ENCODE measurements around the gene JADE2.
"Not testable (repeated sequence)": the region's sequence is repeated elsewhere in the genome, so short reads cannot be mapped to it uniquely, and the experiment has no call there.

Gene JADE2

GRCh38 chr5:134553821-134554267 lies 28.4 kb downstream of the JADE2 start:
- DNase-seq, result no peak

DNA sequence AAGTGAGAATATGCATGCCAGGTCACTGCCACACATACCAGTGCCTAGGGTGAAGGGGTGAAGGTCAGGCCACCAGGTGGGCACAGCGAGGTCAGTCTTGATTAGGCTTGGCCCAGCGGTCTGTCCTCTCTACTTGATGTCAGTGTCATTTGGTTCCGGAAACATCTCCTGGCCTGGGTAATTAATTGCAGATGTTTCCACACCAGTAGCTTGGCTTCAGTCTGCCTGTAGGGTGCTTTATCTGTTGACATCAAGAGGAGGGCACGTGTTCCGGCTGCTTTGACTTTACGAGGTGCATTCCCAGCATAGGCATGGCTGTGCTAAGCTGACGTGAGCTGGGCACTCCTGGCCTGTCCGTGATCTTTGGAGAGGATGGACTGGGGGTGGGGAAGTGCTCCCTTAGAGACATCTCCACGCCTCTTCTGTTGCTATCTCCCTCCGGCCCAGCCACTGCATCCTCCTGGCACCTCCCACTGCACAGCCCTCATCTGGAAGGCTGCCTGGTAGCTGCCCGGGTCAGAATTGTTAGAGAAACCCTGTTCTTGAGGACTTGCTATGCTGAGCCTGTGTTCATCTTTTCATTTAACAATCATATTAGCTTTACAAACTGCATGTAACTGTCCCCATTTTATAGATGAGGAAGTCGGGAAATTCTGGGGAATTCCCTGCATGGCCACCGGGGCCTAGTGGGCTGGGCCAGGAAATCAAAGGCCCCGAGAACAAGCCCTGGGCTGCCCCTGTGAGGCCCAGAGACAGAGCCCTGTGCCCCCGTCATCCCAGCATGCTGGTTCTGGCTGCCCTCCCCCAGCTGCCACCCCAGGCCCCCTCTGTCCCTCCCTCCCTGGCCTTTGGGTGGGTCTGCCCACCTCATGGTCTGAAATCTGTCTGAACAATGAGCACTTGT lies 29.1 kb downstream of the JADE2 start:
- DNase-seq, result no peak

DNA sequence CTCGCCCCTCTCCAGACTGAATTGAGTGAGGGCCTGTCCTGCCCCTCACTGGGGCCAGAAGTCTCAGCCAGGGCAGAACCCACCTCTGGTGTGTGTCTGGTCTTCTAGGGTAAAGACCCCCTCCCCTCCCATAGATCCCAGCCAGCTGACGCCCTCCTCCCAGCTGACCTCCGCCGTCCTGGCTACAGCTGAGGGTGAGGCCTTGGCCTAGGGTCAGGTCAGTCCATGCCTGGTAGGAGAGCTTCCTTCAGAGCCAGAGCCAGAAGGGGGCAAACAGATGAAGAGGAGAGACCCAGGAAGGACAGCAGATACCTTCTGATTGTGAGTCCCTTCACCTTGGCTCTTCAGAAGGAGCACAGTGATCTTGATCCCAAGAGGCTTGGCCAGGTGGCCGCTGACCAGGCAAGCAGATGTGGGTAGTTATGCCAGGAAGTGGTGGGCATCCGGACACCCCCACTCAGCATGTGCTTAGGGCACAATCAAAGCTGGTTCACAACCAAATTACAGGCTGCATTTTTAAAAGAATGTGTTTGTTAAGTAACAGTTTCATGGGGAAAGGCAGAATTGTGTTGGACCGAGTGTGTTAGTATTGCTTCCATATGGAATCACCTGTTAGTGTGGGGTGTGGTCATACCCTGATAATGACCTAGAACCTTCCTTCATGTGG lies 29.9 kb downstream of the JADE2 start:
- no peak for DNase-seq

- no peak for DNase-seq
Measured at GRCh38 chr5:134555890-134556311, 30.4 kb downstream of the JADE2 start.

GRCh38 chr5:134556588-134556987 lies 31.1 kb downstream of the JADE2 start:
- DNase-seq, result not testable (repeated sequence)

DNA sequence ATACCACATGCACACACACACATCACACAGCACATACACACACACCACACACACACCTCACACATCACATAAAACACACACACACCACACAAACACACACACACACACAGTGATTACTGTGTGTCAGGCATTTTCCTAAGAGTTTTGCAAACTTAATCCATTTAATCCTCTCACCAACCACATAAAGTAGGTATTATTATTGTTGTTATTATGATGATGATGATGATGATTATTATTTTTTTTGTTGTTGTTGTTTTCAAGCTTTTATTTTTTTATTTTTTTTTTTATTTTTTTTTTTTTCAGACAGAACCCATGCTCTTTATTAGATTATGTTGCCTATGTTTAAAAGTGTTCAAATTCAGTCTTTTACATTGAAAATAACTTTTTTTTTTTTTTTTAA lies 31.5 kb downstream of the JADE2 start:
- no peak for DNase-seq

DNA sequence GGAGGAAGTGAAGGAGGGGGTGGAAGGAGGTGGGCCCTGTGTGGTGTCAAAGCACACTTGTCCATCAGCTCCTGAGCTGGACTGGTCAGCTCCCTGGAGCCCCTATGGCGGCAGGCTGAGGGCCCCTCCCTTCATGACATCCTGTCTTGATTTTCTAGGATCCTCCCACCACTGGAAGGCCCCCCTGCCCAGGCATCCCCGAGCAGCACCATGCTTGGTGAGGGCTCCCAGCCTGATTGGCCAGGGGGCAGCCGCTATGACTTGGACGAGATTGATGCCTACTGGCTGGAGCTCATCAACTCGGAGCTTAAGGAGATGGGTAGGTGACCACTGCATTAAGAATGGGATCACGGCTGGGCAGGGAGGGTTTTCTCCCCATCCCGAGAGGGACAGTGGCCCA lies 34.2 kb downstream of the JADE2 start:
- DNase-seq, result no peak

GRCh38 chr5:134560698-134561097 lies 35.2 kb downstream of the JADE2 start:
- DNase-seq, result no peak

- DNase-seq, result no peak
Measured at GRCh38 chr5:134561871-134562296, 36.4 kb downstream of the JADE2 start.

DNA sequence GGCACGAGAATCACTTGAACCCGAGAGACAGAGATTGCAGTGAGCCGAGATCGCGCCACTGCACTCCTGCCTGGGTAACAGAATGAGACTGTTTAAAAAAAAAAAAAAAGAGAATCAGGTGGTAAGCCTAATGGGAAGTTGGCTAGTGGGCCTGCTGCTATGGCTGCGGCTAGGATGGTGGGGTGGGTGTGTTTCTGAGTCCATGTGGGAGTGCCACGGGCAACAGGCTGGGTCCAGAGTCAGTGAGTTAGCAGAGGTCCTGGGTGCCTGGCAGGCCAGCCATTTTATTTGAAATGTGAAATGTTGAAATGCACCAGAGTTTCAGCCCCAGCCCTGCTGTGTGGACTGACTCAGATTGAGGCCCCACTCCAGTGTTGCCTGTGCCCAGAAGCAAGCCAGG lies 37.8 kb downstream of the JADE2 start:
- DNase-seq, result no peak

DNA sequence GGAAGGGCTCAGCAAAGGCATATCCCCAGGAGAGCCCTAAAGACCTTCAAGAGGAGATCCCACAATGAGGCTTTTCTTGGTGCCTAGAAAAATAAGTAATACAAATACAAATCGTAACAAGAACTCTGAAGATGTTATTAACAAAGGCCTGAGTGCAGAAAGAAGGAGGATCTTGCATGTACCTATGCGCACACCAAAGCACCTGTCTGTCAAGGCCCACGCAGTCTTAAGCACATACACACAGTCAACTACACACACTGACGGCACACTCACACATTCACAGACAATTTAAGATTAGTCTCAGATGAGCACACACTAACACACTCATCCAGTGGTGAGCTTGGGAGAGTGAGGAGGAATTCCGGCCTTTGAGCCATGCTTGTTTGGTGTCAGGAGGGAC lies 38.5 kb downstream of the JADE2 start:
- DNase-seq, result no peak

- DNase-seq, result no peak
Measured at GRCh38 chr5:134564396-134564795, 38.9 kb downstream of the JADE2 start.

GRCh38 chr5:134565791-134566740 lies 40.6 kb downstream of the JADE2 start:
- no peak for DNase-seq

- no peak for DNase-seq
Measured at GRCh38 chr5:134566741-134567221, 41.3 kb downstream of the JADE2 start.

GRCh38 chr5:134567641-134568336 lies 42.3 kb downstream of the JADE2 start:
- no peak for DNase-seq

- DNase-seq, result no peak
Measured at GRCh38 chr5:134568337-134568700, 42.8 kb downstream of the JADE2 start.

- no peak for DNase-seq
Measured at GRCh38 chr5:134568761-134569695, 43.6 kb downstream of the JADE2 start.

DNA sequence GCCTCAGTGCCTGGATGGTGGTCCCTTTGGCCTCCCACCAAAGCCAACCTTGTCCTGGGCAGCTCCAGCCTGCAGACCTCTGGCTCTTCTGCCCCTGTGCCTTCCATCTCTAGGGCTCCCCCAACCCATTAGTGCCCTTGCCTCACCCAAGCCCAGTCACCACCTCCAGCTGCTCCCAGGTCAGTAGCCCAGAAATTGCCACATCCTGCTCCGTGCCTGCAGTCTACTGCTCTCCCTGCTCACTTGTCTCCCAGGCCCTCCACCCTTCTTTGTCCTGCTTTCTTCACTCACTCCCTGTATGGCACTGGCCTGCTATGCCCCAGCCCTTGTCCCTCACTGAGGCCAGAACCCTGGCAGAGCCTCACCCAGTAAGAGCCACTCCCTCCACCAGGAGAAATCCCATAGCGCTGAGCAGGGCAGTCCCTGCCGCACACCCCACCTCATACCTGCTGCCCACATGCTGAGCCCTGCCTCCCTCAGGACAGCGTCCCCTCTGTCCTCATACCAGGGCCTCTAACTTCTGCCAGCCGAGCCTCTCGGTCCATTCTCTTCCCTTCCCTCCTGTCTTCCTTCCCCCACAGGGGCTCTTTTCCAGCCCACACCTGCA lies 44.4 kb downstream of the JADE2 start:
- no peak for DNase-seq

GRCh38 chr5:134570365-134570758 lies 44.9 kb downstream of the JADE2 start:
- no peak for DNase-seq

DNA sequence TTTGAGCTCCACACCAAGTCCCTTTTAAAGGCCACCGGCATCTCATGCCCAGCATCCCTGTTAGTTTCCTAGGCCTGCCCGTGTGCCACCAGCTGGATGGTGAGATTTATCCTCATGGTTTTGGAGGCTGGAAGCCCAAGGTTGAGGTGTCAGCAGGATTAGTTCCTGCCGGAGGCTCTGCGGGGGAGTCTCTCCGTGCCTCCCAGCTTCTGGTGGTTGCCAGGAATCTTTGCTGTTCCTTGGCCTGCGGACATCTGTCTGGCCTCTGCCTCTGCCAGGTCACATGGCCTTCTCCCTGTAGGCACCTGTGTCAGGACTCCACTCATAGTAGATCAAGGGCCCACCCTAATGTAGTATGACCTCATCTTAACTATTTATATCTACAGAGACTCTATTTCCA lies 45.4 kb downstream of the JADE2 start:
- no peak for DNase-seq

Measured in NCI-H187 treated with DMSO at 0.1 percent for 48 hours (cell line).